Measurements from ENCODE around the gene KLHL14.
A peak's percentile ranks its signal among the peaks of the same experiment; 100 is the strongest.

The KLHL14 gene

GRCh38 chr18:32773382-32773712 is 524 bp upstream of the KLHL14 start:
- no peak overlapping the region for H3K4me3 ChIP-seq (replicated peaks; ENCODE audit: insufficient read depth, low read length)
- TF ChIP-seq POLR2AphosphoS5 (IDR thresholded peaks at IDR 0.05; ENCODE audit: low read depth) (no peak), REST (IDR thresholded peaks at IDR 0.05; ENCODE audit: insufficient replicate concordance, low read depth) (no peak), GABPA (IDR thresholded peaks at IDR 0.05; ENCODE audit: low read depth) (no peak), SPI1 (IDR thresholded peaks at IDR 0.05; ENCODE audit: borderline replicate concordance, low read depth) (no peak), CTCF (IDR thresholded peaks at IDR 0.05; ENCODE audit: insufficient read depth, low read length) (no peak)
- H3K27me3 ChIP-seq (ENCODE audit: insufficient read depth, poor library complexity, severe bottlenecking) = peaks cover 48% of the 10 kb centered on the region
- DNase-seq (ENCODE audit: low read depth in 1 of 2, low spot score in 1 of 2) = no peak
- no peak overlapping the region for H3K27ac ChIP-seq (replicated peaks)

- peaks cover 52% of the 10 kb centered on the region for H3K27me3 ChIP-seq (ENCODE audit: insufficient read depth, poor library complexity, severe bottlenecking)
- TF ChIP-seq SPI1 (IDR thresholded peaks at IDR 0.05; ENCODE audit: borderline replicate concordance, low read depth) (no peak), CTCF (IDR thresholded peaks at IDR 0.05; ENCODE audit: insufficient read depth, low read length) (no peak), GABPA (IDR thresholded peaks at IDR 0.05; ENCODE audit: low read depth) (no peak), REST (IDR thresholded peaks at IDR 0.05; ENCODE audit: insufficient replicate concordance, low read depth) (no peak), POLR2AphosphoS5 (IDR thresholded peaks at IDR 0.05; ENCODE audit: low read depth) (no peak)
- no peak overlapping the region for H3K27ac ChIP-seq (replicated peaks)
- no peak for DNase-seq (ENCODE audit: low read depth in 1 of 2, low spot score in 1 of 2)
- no peak overlapping the region for H3K4me3 ChIP-seq (replicated peaks; ENCODE audit: insufficient read depth, low read length)
These were observed 797 bp downstream of the KLHL14 start for GRCh38 chr18:32771871-32772580.

GRCh38 chr18:32771169-32771751 is 1.6 kb downstream of the KLHL14 start:
- peaks cover 52% of the 10 kb centered on the region for H3K27me3 ChIP-seq (ENCODE audit: insufficient read depth, poor library complexity, severe bottlenecking)
- DNase-seq (ENCODE audit: low read depth in 1 of 2, low spot score in 1 of 2) = no peak
- no peak overlapping the region for H3K27ac ChIP-seq (replicated peaks)
- no peak overlapping the region for H3K4me3 ChIP-seq (replicated peaks; ENCODE audit: insufficient read depth, low read length)
- no peak for TF ChIP-seq REST (IDR thresholded peaks at IDR 0.05; ENCODE audit: insufficient replicate concordance, low read depth)
- 0 out of 2 replicates have a peak, but pooled peaks have one; percentile 2 for TF ChIP-seq SPI1 (IDR thresholded peaks at IDR 0.05; ENCODE audit: borderline replicate concordance, low read depth)
